GM20000 (cell line): ENCODE results near the gene SH3RF2.
"Not testable (repeated sequence)": the region's sequence is repeated elsewhere in the genome, so short reads cannot be mapped to it uniquely, and the experiment has no call there.

Source experiments
- DNase-seq: peaks from one replicate; pipeline ENCODE4 v3.0.0; 2012; ENCODE audit warnings: low spot score
- CTCF ChIP-seq: IDR thresholded peaks from 2 replicates; pipeline ENCODE4 v1.5.1; 2012; ENCODE audit warnings: mild to moderate bottlenecking, control low read depth; ENCODE audit errors: extremely low read depth, missing control alignments

SH3RF2 gene

GRCh38 chr5:145936401-145937131, at the start of gene SH3RF2:
SH3RF2 (plus strand) TSS chr5:145936578; CDS start chr5:145937929, 1,351 bp downstream.
- no peak for DNase-seq
- TF ChIP-seq CTCF, result no peak

DNA sequence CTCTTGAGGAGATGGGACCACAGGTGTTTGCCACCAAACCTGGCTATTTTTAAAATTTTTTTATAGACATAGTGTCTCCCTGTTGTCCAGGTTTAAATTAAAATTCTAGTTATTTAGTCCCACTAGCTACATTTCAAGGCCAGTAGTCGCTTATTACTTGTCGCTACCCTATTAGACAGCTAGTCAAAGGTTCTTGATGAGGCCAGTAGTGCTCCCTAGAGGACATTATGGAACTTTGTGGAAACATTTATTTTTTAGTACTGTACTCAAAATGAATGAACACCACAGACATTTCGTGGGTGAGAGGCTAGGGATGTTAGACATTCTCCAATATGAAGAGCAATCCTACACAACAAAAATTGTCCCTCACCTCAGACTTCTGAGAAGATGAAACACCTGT, 49.2 kb upstream of the SH3RF2 start:
- no peak for DNase-seq
- no peak for TF ChIP-seq CTCF

GRCh38 chr5:145887976-145888574, 48.3 kb upstream of the SH3RF2 start:
- DNase-seq, result no peak
- TF ChIP-seq CTCF, result no peak

DNA sequence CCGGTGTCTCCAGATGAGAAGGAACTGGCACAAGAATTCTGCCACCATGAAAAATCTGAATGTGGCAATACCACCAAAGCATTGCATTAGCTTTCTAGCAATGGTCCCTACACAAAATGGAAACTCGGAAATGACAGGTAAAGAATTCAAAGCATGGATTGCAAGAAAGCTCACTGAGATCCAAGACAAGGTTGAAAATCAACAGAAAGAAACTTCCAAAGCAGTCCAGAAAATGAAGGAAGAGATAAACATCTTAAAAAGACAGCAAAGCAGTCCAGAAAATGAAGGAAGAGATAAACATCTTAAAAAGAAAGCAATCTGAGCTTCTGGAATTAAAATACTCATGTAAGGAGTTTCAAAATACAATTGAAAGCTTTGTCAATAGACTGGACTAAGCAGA, 46.8 kb upstream of the SH3RF2 start:
- no peak for DNase-seq
- no peak for TF ChIP-seq CTCF

DNA sequence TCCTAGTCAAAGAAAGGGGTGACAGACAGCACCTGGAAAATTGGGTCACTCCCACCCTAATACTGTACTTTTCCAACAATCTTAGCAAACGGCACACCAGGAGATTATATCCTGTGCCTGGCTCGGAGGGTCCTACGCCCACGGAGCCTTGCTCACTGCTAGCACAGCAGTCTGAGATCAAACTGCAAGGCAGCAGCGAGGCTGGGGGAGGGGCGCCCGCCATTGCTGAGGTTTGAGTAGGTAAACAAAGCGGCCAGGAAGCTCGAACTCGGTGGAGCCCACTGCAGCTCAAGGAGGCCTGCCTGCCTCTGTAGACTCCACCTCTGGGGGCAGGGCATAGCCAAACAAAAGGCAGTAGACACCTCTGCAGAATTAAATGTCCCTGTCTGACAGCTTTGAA, 45.0 kb upstream of the SH3RF2 start:
- DNase-seq, result not testable (repeated sequence)

DNA sequence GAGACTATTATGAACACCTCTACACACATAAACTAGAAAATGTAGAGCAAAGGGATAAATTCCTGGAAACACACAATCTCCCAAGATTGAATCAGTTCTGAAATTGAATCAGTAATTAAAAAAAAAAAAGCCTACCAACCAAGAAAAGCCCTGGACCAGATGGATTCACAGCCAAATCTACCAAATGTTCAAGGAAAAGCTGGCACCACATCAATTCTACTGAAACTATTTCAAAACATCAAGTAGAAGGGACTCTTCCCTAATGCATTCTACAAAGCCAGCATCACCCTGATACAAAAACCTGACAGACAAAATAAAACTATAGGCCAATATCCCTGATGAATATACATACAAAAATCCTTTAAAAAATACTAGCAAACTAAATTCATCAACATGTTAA, 38.2 kb upstream of the SH3RF2 start:
- no peak for TF ChIP-seq CTCF
- no peak for DNase-seq

GRCh38 chr5:145902421-145902820, 34.0 kb upstream of the SH3RF2 start:
- TF ChIP-seq CTCF, result no peak
- DNase-seq, result no peak

DNA sequence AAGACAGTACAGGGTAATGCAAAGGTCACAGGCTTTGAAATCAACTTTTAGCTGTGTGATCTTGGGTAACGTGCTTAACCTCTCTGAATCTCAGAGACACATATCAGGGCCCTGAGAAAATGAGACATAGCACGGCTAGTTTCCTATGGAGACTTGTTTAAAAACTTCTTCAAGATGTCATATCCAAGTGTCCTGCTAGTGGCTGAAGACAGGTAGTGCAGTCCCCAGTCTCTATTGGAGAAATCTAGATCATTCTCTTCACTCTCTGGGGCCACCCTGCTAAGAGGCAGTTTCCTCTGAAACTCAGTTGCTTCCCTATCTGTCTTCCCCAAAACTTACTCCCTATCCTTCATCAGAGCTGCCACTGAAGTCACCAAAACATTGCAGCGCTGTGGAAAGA, 33.3 kb upstream of the SH3RF2 start:
- DNase-seq, result no peak
- no peak for TF ChIP-seq CTCF
